ENCODE results near the gene NAP1L4. TPM values are rescaled to one million over a fixed set of nuclear protein-coding genes. Genes with fewer than 3 reads are reported as not detected.
"Not testable (repeated sequence)": the region's sequence is repeated elsewhere in the genome, so short reads cannot be mapped to it uniquely, and the experiment has no call there.

NAP1L4 gene
- total and polyA plus RNA-seq, 7 experiments from 2014 or later = 134 to 356 (median 292) TPM

GRCh38 chr11:2905299-2905698, 86.8 kb downstream of the NAP1L4 start:
- peaks cover 0 to 23% (median 19%) of the 10 kb centered on the region in 5 donors for H3K36me3 Mint-ChIP-seq
- H3K4me3 ChIP-seq (ENCODE audit: low read length); CTCF ChIA-PET; intact Hi-C loops (cut with micrococcal nuclease); H3K27ac ChIP-seq (ENCODE audit: low read depth, low read length); DNase-seq; POLR2A ChIA-PET; H3K27ac Mint-ChIP-seq; H3K9me3 ChIP-seq (ENCODE audit: control insufficient read depth in 2 of 3, low read length in 3 of 3); H3K36me3 ChIP-seq (ENCODE audit: control insufficient read depth in 2 of 3, insufficient read depth in 3 of 3, low read length in 3 of 3); ATAC-seq; H3K27me3 ChIP-seq (ENCODE audit: control insufficient read depth in 2 of 2, insufficient read depth in 2 of 2, low read length in 2 of 2); H3K27me3 Mint-ChIP-seq: not testable (repeated sequence)
- H3K4me3 Mint-ChIP-seq = peak overlapping the region in 1 of 10 donors; percentile 1
- peaks cover 15 to 19% of the 10 kb centered on the region in 2 donors for H3K4me1 ChIP-seq (ENCODE audit: control insufficient read depth in 2 of 2, insufficient read depth in 2 of 2, low read length in 2 of 2)
- peaks cover 0 to 15% (median 2%) of the 10 kb centered on the region in 11 donors for H3K9me3 Mint-ChIP-seq
- H3K4me1 Mint-ChIP-seq = peaks cover 16 to 28% (median 20%) of the 10 kb centered on the region in 7 donors

GRCh38 chr11:2904153-2905052, 87.7 kb downstream of the NAP1L4 start:
- peaks cover 0 to 15% (median 2%) of the 10 kb centered on the region in 11 donors for H3K9me3 Mint-ChIP-seq
- no peak overlapping the region for H3K4me3 ChIP-seq (ENCODE audit: low read length)
- peaks cover 18 to 19% of the 10 kb centered on the region in 2 donors for H3K4me1 ChIP-seq (ENCODE audit: control insufficient read depth in 2 of 2, insufficient read depth in 2 of 2, low read length in 2 of 2)
- no peak overlapping the region for H3K27ac ChIP-seq (ENCODE audit: low read depth, low read length)
- no peaks in the 10 kb centered on the region for H3K9me3 ChIP-seq (ENCODE audit: control insufficient read depth in 2 of 3, low read length in 3 of 3)
- intact Hi-C loops (cut with micrococcal nuclease) = loop anchor here (5.0 kb wide), 4 partner anchors 43 to 1142 kb away; partner anchors contain the start of genes CTSD (in 1 of the 2), TRPM5 (in 1 of the 2) and ZNF195 (in 1 of the 2)
- H3K27ac Mint-ChIP-seq = peak overlapping the region in 2 of 9 donors; percentile 47 to 57
- no peaks in the 10 kb centered on the region for H3K27me3 ChIP-seq (ENCODE audit: control insufficient read depth in 2 of 2, insufficient read depth in 2 of 2, low read length in 2 of 2)
- H3K36me3 ChIP-seq (ENCODE audit: control insufficient read depth in 2 of 3, insufficient read depth in 3 of 3, low read length in 3 of 3) = no peaks in the 10 kb centered on the region
- ChIA-PET CTCF (interaction anchor here (2.1 to 3.4 kb wide), 2 partner anchors 12 to 17 kb away, joined by 6 to 16 read pairs; no protein-coding TSS in a partner anchor), POLR2A (interaction anchor here (0.7 to 2.9 kb wide), 3 partner anchors 8 to 602 kb away, joined by 3 to 16 read pairs (median 3); partner anchors contain the start of gene TSPAN32)
- peaks cover 24 to 36% (median 27%) of the 10 kb centered on the region in 7 donors for H3K4me1 Mint-ChIP-seq
- H3K36me3 Mint-ChIP-seq = peaks cover 0 to 24% (median 19%) of the 10 kb centered on the region in 5 donors
- DNase-seq (no peak), ATAC-seq (no peak)
- peak overlapping the region in 5 of 10 donors; percentile 52 to 80 (median 67) for H3K4me3 Mint-ChIP-seq
- H3K27me3 Mint-ChIP-seq = no peaks in the 10 kb centered on the region

- ChIA-PET POLR2A (interaction anchor here (0.7 to 2.9 kb wide), 3 partner anchors 9 to 602 kb away, joined by 3 to 16 read pairs (median 3); partner anchors contain the start of gene TSPAN32), CTCF (interaction anchor here (1.8 to 3.4 kb wide), 3 partner anchors 11 to 371 kb away, joined by 6 to 16 read pairs (median 7); no protein-coding TSS in a partner anchor)
- peaks cover 0 to 15% (median 2%) of the 10 kb centered on the region in 11 donors for H3K9me3 Mint-ChIP-seq
- peaks cover 0 to 26% (median 19%) of the 10 kb centered on the region in 5 donors for H3K36me3 Mint-ChIP-seq
- no peaks in the 10 kb centered on the region for H3K9me3 ChIP-seq (ENCODE audit: control insufficient read depth in 2 of 3, low read length in 3 of 3)
- H3K27me3 Mint-ChIP-seq = no peaks in the 10 kb centered on the region
- no peaks in the 10 kb centered on the region for H3K36me3 ChIP-seq (ENCODE audit: control insufficient read depth in 2 of 3, insufficient read depth in 3 of 3, low read length in 3 of 3)
- H3K27ac ChIP-seq (ENCODE audit: low read depth, low read length) = no peak overlapping the region
- no peak for ATAC-seq
- H3K4me1 ChIP-seq (ENCODE audit: control insufficient read depth in 2 of 2, insufficient read depth in 2 of 2, low read length in 2 of 2) = peaks cover 25 to 27% of the 10 kb centered on the region in 2 donors
- H3K27ac Mint-ChIP-seq = peak overlapping the region in 5 of 9 donors; percentile 46 to 81 (median 77)
- intact Hi-C loops (cut with micrococcal nuclease) = loop anchor here (2.0 to 5.0 kb wide), 6 partner anchors 25 to 1141 kb away; partner anchors contain the start of genes CTSD (in 1 of the 2), PHLDA2 (in 1 of the 2), TRPM5 (in 1 of the 2) and ZNF195 (in 1 of the 2)
- no peak overlapping the region for H3K4me3 ChIP-seq (ENCODE audit: low read length)
- no peak for DNase-seq
- no peaks in the 10 kb centered on the region for H3K27me3 ChIP-seq (ENCODE audit: control insufficient read depth in 2 of 2, insufficient read depth in 2 of 2, low read length in 2 of 2)
- H3K4me1 Mint-ChIP-seq = peaks cover 31 to 44% (median 34%) of the 10 kb centered on the region in 7 donors
- peak overlapping the region; percentile 44 to 82 (median 63) for H3K4me3 Mint-ChIP-seq
Measured at GRCh38 chr11:2903672-2904011, 88.5 kb downstream of the NAP1L4 start.

- H3K27ac ChIP-seq (ENCODE audit: low read depth, low read length) = peak overlapping the region; percentile 65
Measured at GRCh38 chr11:2902784-2903671, 89.1 kb downstream of the NAP1L4 start.

GRCh38 chr11:2901854-2902783, 90.0 kb downstream of the NAP1L4 start:
- Histone ChIP-seq H3K27me3 (ENCODE audit: control insufficient read depth in 2 of 2, insufficient read depth in 2 of 2, low read length in 2 of 2) (no peaks in the 10 kb centered on the region), H3K9me3 (ENCODE audit: control insufficient read depth in 2 of 3, low read length in 3 of 3) (no peaks in the 10 kb centered on the region), H3K4me1 (ENCODE audit: control insufficient read depth in 2 of 2, insufficient read depth in 2 of 2, low read length in 2 of 2) (peaks cover 32 to 35% of the 10 kb centered on the region in 2 donors), H3K27ac (ENCODE audit: low read depth, low read length) (peak overlapping the region; percentile 65), H3K36me3 (ENCODE audit: control insufficient read depth in 2 of 3, insufficient read depth in 3 of 3, low read length in 3 of 3) (no peaks in the 10 kb centered on the region), H3K4me3 (ENCODE audit: low read length) (peak overlapping the region; percentile 66)
- peak; percentile 69 to 92 (median 76) for DNase-seq
- peaks cover 0 to 15% (median 2%) of the 10 kb centered on the region in 11 donors for H3K9me3 Mint-ChIP-seq
- ChIA-PET CTCF (interaction anchor here (1.0 to 3.4 kb wide), 4 partner anchors 10 to 370 kb away, joined by 3 to 16 read pairs (median 6); no protein-coding TSS in a partner anchor), POLR2A (interaction anchor here (0.6 to 2.9 kb wide), 4 partner anchors 9 to 369 kb away, joined by 3 to 16 read pairs (median 6); no protein-coding TSS in a partner anchor)
- peaks cover 0 to 26% (median 18%) of the 10 kb centered on the region in 5 donors for H3K36me3 Mint-ChIP-seq
- ATAC-seq = peak; percentile 91
- peaks cover 42 to 55% (median 44%) of the 10 kb centered on the region in 7 donors for H3K4me1 Mint-ChIP-seq
- no peaks in the 10 kb centered on the region for H3K27me3 Mint-ChIP-seq
- peak overlapping the region in 8 of 9 donors; percentile 38 to 83 (median 70) for H3K27ac Mint-ChIP-seq
- intact Hi-C loops (cut with micrococcal nuclease) = loop anchor here (1.0 to 5.0 kb wide), 12 partner anchors 10 to 1140 kb away; partner anchors contain the start of genes CARS1 (in 1 of the 2), CDKN1C (in 1 of the 2), CTSD (in 1 of the 2) and NAP1L4 (in 1 of the 2)
- peak overlapping the region; percentile 43 to 82 (median 78) for H3K4me3 Mint-ChIP-seq

More at GRCh38 chr11:2902784-2903671, 89.1 kb downstream of the NAP1L4 start:
- Mint-ChIP-seq H3K4me3 (peak overlapping the region; percentile 56 to 82 (median 78)), H3K4me1 (peaks cover 38 to 50% (median 40%) of the 10 kb centered on the region in 7 donors), H3K27ac (peak overlapping the region in 7 of 9 donors; percentile 31 to 81 (median 41)), H3K36me3 (peaks cover 0 to 26% (median 19%) of the 10 kb centered on the region in 5 donors), H3K27me3 (no peaks in the 10 kb centered on the region), H3K9me3 (peaks cover 0 to 15% (median 2%) of the 10 kb centered on the region in 11 donors)
- Histone ChIP-seq H3K9me3 (ENCODE audit: control insufficient read depth in 2 of 3, low read length in 3 of 3) (no peaks in the 10 kb centered on the region), H3K36me3 (ENCODE audit: control insufficient read depth in 2 of 3, insufficient read depth in 3 of 3, low read length in 3 of 3) (no peaks in the 10 kb centered on the region), H3K4me1 (ENCODE audit: control insufficient read depth in 2 of 2, insufficient read depth in 2 of 2, low read length in 2 of 2) (peaks cover 31 to 32% of the 10 kb centered on the region in 2 donors), H3K27me3 (ENCODE audit: control insufficient read depth in 2 of 2, insufficient read depth in 2 of 2, low read length in 2 of 2) (no peaks in the 10 kb centered on the region), H3K4me3 (ENCODE audit: low read length) (peak overlapping the region; percentile 66)
- POLR2A ChIA-PET = interaction anchor here (0.6 to 2.9 kb wide), 5 partner anchors 10 to 370 kb away, joined by 3 to 16 read pairs (median 3); no protein-coding TSS in a partner anchor
- CTCF ChIA-PET = interaction anchor here (1.8 to 3.4 kb wide), 3 partner anchors 11 to 371 kb away, joined by 6 to 16 read pairs (median 7); no protein-coding TSS in a partner anchor
- ATAC-seq (no peak), DNase-seq (no peak)
- intact Hi-C loops (cut with micrococcal nuclease) = loop anchor here (1.0 to 5.0 kb wide), 12 partner anchors 11 to 1141 kb away; partner anchors contain the start of genes CARS1 (in 1 of the 2), CDKN1C (in 1 of the 2), CTSD (in 1 of the 2) and NAP1L4 (in 1 of the 2)

Data from naive thymus-derived CD4-positive, alpha-beta T cell (primary cell).